NCI-H524 (cell line): ENCODE results near the gene MZT2A.
"Not testable (repeated sequence)": the region's sequence is repeated elsewhere in the genome, so short reads cannot be mapped to it uniquely, and the experiment has no call there.

Experiments used
- DNase-seq, 2 experiments: peaks; one replicate each; lab custom pipeline; 2025; lab: John Stamatoyannopoulos, UW

The MZT2A gene

DNA sequence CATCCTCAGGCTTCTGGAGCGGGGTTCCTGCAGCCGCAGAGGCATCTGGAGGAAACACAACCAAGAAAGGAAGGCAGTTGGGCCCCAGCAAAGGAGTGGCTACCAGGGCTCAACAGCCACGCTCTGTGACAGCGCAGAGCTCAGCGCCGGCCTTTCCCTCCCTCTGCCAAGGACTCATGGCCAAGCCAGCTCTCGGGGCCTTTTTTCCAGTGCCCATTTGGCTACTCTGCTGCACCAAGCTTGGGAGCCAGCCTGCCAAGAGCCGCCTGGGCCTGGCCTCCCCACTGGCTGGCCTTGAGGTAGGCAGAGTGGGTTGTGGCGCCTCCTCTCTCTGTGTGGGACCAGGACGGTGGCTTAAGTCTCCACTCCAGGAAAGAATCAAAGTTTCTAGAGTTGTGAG is 28.3 kb upstream of the MZT2A start:
- DNase-seq: no peak

DNA sequence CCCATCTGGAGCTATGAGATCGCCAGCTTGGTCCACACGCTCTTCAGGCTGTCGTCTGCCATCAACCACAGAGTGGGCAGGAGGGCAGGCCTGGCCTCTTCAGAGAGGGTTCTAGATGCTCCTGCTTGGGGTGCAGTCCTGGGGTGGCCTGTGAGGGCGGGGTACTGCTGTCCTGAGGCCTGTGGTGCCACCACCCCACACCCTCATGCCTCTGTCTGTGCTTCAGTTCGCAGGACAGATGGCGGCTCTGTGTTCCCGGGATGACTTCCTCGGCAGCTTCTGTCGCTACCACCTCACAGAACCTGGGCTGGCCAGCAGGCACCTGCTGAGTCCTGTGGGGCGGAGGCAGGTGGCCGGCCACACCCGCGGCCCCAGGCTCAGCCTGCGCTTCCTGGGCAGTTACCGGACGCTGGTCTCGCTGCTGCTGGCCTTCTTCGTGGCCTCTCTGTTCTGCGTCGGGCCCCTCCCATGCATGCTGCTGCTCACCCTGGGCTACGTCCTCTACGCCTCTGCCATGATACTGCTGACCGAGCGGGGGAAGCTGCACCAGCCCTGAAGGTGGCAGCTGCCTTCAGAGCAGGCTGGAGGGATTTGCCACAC is 27.8 kb upstream of the MZT2A start:
- DNase-seq: not testable (repeated sequence)

DNA sequence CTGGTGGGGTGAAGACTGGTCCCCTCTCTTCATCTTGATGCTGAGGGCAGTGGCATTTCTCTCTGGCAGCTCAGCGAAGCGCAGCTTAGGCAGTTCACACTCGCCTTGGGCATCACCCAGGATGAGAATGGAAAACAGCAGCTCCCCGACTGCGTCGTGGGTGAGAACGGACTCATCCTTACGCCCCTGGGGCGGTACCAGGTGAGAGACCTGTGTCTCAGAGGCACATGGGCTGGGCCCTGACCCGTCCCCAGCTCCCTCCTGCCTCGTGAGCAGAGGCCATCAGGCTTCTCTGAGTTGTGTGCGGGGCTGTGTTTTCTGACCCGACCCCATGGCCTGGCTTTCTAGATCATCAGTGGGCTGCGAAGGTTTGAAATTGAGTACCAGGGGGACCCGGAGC is 27.3 kb upstream of the MZT2A start:
- DNase-seq: no peak

DNA sequence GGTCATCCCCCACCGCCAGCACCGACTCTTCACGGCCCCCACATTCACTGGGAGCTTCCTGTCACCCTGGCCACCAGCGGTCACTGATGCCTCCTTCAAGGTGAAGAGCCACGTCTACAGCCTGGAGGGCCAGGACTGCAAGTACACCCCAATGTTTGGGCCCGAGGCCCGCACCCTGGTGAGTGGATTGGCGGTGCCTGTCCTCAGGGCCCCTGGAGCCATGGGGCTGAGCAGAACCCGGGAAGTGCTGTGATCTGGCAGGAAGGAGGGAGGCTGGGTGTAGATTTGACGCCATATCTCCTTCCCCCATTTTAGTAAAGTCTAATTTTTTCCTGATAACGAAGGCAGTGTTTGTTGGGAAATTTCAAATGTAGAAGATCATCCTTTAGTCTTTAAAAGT is 26.3 kb upstream of the MZT2A start:
- DNase-seq: not testable (repeated sequence)

DNA sequence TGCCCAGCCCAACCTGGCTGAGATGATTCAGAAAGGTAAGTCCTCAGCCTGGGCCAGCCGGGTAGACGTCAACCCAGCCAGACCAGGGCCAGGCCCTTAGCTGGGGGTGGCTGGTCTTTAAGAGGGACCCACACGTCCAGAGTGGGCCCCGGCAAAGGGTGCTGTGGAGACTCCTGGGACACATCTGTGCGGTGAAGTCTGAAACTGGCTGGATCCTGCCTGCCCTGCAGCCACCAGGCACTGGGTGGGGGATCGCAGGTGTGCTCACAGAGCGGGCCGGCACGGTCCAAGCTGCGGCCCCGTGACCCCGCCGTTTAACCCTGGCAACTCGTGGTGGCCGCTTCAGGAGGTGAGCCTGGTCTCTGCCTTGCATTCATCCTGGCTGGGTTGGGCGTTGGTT is 25.7 kb upstream of the MZT2A start:
- not testable (repeated sequence) for DNase-seq

DNA sequence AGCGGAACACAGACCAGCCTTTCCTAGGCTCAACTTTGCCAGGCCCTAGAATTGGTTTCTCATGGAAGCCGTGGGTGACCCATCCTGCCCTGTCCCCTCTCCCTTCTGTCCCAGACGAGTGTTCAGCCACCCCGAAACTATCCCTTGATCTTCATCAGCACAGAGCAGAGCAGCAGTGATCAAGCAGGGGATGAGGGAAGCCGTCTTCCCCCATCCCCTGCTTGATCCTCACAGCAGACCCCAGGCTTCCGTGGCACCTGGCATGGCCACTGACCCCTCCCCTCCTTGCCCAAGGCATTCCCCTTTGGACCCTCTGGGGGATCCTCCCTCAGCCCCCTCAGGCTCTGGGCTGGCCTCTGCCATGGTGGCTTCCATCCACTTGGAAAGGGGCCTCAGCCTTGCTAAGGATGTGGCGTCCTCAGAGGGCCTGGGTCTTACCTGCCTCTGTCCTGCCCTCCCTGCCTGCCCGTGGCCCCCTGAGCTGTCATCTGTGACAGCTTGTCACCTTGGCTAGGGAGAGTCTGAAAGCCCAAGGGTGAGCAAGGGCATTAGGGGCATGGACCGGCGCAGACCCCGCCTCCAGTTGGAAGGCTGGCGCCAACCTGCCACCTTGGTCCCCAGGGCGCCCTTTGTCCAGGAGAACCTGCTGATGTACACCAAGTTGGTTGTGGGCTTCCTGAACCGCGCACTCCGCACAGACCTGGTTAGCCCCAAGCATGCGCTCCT is 25.1 kb upstream of the MZT2A start:
- no peak for DNase-seq

DNA sequence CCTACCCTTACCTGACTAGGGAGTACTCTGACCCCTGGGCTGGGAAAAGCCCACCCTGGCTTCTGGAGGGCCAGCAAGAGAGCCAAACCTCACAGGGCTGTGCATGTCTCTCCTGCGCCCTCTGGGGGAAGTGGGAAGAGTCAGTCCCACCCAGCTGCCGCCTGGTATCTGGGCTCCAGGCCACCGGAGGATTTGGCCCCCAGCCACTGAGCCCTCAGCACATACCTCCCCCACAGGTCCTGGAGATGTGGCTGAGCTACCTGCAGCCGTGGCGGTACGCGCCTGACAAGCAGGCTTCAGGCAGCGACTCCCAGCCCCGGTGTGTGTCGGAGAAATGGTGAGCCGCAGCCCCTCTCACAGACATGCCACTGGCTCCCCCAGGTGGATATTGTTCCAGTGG is 24.4 kb upstream of the MZT2A start:
- DNase-seq: peak in 1 of 2 experiments; percentile 18

DNA sequence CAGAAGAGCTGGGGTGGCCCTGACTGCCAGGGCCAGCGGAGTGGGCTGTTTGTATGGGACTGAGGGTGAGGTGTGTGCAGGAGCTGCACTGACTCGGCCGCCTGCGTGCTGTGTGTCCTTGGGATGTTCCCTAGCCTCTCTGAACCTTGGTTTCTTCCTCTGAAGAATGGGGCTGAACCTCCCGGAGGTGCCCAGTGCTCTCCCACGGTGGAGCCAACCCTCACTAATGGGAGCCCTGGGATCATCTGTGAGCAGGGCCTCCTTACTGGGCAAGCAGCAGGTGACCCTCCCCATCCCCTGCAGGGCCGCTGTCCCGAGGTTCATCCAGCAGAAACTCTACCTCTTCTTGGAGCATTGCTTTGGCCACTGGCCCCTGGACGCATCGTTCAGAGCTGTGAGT is 23.8 kb upstream of the MZT2A start:
- no peak for DNase-seq

DNA sequence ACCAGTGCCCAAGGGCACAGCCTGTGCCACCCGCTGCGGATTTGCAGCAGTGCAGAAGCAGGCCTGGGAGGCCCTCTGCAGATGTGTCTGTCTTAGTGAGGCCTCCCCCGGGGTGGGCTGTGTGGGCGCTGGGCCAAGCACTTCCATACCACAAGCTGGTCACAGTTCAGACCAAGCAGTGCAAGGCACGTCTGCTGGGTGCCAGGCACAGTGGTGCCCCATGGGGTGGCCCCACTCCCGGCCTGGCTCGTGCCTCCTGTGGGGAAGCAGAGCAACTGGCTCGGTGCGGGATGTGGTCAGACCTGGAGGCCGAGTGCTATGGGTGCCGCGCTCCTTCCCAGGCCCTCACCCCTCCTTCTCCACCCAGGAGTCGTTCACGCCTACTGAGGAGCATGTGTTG is 23.0 kb upstream of the MZT2A start:
- not testable (repeated sequence) for DNase-seq

DNA sequence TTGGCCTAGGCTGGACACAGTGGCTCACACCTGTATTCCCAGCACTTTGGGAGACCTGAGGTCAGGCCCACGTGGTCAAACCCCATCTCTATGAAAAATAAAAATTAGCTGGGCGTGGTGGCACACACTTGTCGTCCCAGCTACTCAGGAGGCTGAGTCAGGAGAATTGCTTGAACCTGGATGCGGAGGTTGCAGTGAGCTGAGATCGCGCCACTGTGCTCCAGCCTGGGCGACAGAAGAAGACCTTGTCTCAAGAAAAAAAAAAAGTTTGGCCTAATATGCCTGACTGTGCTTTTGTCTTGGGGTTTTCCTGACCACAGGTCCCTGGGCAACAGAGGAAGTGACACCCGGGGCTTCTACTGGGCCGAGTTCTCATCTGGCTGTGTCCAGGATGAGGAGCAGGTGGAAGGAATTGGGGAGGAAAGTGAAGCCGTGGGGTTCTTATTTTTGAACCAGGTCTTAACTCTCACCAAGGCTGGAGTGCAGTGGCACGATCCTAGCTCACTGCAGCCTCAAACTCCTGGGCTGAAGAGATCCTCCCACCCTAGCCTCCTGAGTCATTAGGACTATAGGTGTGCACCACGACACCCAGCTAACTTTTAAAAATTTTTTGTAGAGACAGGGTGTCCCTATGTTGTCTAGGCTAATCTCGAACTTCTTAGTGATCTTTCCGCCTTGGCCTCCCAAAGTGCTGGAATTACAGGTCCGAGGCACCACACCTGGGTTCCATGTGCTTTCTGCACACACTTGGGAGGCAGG is 22.4 kb upstream of the MZT2A start:
- not testable (repeated sequence) for DNase-seq

DNA sequence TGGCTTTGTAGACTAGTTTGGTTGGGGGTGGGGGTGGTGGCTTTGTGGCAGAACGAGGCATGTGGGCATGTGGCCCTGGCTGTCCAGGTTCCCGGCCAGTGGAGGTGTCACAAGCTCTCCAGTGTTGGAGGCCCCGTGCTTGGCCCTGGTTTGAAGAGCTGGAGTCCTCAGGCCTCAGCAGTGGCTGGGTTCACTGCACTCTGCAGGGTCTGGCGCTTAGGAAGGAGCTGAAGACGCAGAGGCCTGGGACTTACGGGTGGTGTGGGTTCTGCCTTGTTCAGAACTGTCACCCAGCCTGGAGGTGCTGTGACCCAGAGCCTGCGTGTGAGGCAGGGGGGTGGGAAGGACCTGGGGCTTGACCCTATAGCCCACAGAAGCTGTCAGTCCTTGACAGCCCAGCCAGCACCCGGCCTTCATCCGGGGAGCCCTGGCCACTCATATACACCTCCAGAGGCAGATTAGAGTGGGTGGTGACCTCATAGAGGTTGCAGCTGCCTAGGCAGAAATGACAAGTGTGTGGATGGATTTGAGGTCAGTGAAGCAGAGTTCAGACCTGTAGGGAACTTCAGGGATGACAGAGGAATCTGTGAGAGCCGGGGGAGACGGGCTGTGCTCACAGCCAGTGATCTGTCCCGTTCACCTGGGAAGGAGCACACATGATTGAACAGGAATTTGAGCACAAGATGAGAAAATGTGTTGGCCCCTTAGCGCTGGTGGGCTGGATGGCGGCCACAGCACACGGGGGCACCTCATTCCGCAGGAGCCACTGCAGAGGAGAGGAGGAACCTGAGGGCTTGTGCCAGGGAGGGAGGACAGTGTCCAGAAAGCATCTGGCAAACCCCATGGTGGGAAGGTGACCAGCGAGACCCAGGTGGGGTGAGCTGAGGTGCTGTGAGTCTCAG is 20.0 kb upstream of the MZT2A start:
- DNase-seq: not testable (repeated sequence)

DNA sequence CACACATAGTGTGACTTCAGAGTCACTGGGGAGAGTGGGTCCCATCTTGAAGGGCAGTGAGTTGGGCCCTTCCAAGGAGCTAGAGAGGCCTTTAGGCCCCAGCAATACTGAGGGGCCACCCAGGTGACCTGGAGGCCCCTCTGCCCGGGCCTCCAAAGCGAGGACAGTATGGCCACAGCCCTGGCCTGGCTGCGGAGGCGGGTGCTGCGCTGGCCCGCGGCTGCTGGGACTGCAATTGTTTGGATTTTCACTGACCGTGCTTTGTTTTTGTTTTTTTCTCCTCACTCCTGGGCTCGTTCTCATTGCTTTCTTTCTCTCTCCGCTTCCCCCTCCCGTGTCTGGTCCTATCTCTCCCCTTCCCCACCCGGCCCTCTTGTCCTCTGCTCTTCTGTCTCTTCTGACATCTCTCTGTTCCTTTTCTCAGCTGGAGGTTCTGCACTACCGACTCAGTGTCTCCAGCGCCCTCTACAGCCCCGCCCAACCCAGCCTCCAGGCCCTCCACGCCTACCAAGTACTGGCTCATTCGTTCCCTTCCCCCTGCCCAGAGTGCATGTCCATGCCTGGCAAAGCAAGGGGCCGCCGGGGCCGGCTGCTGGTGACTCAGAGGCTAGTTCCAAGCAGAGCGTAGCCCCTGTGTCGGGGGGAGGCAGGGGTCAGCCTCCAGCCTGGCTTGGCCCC is 19.2 kb upstream of the MZT2A start:
- DNase-seq: not testable (repeated sequence)

DNA sequence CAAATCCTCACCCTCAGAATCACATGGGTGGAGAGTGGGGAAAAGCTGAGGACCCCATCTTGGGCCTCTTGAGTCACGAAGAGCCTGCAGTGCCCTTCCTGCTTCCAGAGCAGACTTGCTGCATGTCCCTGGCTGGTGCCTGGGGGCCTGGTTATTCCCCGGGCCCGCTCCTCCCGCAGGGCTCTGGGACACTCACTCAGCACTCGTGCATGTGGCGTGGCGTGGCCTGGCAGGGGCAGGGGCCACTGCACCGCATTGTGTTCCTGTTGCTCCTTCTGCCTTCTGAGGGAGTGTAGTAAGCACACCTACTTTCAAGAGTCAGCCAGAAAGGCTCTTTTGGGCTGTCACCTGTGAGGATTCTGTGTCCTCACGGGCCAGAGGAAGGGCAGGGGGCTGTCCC is 17.4 kb upstream of the MZT2A start:
- no peak for DNase-seq

DNA sequence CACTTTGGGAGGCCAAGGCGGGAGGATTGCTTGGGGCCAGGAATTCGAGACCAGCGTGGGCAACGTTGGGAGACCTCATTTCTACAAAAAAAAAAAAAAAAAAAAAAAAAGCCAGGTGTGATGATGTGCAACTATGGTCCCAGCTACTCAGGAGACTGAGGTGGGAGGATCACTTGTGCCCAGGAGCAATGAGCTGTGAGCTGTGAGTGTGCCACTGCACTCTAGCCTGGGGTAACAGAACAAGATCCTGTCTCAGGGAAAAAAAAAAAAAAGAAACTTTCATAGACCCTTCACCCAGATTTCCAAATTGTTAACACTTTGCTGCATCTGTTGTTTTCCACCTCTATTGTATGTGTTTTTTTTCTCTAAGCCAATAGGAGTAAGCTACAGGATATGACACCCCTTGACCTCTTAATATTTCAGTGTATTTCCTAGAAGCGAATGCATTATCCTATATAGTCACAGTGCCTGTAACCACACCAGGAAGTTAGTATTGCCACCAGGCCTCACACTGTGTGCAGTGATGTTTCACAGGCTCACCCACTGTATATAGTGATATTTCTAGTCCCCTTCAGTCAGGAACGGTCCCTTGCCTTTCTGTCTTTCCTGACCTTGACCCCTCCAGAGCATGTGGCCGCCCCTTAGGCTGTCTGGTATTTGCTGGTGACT is 12.0 kb upstream of the MZT2A start:
- not testable (repeated sequence) for DNase-seq

DNA sequence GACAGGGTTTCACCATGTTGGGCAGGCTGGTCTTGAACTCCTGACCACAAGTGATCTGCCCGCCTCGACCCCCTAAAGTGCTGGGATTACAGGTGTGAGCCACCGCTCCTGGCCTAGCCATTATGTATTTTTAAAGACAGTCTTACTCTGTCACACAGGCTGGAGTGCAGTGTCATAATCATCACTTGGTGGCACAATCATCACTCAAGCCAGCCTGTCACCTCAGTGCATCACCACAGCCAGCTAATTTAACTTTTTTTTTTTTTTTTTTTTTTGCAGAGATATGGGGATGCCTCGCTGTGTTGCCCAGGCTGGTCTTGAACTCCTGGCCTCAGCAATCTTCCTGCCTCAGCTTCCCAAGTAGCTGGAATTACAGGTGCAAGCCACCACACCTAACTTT is 11.4 kb upstream of the MZT2A start:
- DNase-seq: not testable (repeated sequence)

DNA sequence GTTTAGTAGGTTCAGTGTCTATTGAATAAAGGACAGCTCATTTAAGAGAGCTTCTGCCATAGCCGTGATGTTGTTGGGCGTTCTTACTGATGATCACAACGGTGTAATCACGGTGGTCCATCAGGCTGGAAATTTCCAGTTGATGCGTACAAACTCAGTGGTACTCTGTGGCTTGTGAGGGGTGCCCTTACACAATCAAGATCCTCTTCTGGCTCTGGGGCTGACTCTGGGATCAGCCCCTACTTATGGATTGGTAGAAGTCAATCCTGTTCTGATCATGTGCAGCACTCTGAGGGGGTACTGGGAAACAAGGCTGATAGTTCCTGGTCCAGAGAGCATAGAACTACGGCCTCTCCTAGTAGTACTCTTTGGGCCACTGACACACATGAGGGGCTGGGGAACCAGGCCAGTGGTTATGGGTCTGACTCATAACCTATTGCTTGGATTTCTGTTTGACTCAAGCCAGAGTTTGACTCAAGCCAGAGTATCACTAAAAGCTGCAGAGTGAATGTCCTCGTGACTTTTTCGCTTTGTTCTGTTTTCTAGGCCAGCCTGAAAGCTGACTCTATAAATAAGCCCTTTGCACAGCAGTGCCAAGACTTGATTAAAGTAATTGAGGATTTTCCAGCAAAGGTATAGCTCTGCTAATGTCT is 6.2 kb upstream of the MZT2A start:
- not testable (repeated sequence) for DNase-seq

DNA sequence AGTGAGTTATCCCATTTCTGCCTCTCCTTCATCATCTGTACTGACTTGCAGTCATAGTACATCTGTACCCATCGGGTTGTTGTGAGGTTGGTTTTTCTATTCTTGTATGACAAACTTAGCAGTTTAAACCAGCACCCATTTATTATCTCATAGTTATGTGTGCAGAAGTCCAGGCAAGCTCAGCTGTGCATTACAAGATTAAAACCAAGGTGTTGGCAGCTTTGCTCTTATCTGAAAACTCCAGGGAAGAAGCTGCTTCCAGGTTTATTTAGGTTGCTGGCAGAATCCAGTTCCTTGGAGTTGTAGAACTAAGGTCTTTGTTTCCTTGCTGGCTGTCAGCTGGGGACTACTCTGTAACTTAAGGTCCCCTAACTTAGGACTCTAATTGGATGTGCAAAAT is 3.3 kb upstream of the MZT2A start:
- DNase-seq: not testable (repeated sequence)

DNA sequence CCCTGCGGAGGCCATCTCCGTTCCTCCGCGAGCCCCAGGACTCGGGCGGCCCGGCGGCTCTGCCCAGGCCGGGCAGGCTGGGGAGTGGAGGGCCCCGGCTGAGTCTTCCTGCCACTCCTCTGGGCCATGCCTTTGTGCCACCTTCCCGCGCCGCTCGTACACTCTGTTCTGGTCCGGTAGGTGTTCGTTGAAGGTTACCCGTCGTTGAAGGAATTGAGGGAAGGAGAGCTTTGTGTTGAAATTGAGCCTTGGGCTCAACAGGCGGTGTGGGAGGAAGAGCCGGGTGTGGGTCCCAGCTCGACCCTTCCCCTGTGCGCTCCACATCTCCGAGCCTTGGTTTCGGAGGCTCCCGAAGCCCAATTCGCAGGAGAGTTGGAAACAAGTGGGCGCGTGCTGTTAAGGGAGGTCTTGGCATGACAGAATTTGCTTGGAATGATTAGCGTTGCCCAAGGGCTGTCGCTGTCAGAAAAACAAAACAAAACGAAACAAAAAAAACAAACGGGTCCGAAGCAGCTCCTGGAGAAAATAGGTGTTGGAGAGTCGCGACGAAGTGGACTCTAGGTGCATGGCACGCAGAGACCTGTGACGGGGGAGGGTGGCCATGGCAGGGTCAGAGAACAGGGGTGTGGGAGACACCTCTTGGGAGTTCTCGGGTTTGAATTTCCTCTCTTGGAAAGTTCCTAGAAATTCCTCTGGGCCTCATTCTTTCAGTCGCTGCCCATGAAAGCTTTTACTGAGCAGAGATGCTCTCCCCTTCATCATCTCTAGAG is 1.2 kb upstream of the MZT2A start:
- peak in 1 of 2 experiments; percentile 49 for DNase-seq

DNA sequence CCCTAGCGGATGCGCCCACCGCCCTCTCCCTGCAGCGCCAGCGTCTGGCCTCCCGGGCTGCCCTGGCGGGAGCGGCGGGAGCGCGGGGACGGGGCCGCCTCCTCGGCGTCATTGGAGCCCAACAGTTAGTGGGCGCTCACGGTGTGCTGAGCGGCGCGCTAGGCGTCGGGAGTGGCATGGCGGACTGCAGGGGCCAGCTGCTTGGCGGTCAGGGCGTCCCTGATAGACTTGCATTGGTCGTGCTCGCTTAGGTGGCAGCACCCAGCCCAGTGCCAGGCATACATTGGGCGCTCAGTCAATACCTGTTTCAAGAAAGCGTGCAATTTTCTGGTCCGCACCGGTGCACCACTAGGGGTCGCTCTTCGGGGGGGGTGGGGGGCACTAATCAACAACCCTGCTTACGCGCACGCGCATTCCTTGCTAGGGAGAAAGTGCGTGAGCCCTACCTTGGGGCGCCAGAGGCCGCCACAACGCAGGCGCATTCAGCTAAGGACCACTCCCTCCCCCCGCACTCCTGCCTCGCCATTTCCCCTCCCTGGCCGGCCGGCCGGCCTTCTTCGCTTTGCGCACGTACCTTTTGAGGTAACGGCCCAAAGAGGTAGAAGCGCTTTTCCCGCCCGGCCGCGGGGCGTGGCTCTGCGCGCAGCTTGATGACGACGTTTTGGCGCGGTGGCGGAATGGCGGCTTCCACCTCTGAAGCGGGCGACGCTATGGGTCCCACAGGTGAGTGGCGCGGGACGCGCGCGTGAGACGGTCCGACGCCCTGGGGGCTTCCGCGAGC is 411 bp upstream of the MZT2A start:
- peak; percentile 90 to 95 for DNase-seq
